ENCODE results near the gene KLHDC4.
"Not testable (repeated sequence)": the region's sequence is repeated elsewhere in the genome, so short reads cannot be mapped to it uniquely, and the experiment has no call there.

Gene KLHDC4

GRCh38 chr16:87795336-87795735 lies 29.6 kb upstream of the KLHDC4 start:
- H3K4me3 ChIP-seq (replicated peaks; ENCODE audit: low read depth, low read length): no peak overlapping the region
- TF ChIP-seq CTCF (IDR thresholded peaks at IDR 0.05; ENCODE audit: low read length, missing control alignments): no peak
- no peak for DNase-seq (ENCODE audit: low read depth)

GRCh38 chr16:87794485-87795078 lies 28.8 kb upstream of the KLHDC4 start:
- no peak for DNase-seq (ENCODE audit: low read depth)
- H3K4me3 ChIP-seq (replicated peaks; ENCODE audit: low read depth, low read length): no peak overlapping the region
- TF ChIP-seq CTCF (IDR thresholded peaks at IDR 0.05; ENCODE audit: low read length, missing control alignments): no peak

- no peak overlapping the region for H3K4me3 ChIP-seq (replicated peaks; ENCODE audit: low read depth, low read length)
- no peak for DNase-seq (ENCODE audit: low read depth)
- no peak for TF ChIP-seq CTCF (IDR thresholded peaks at IDR 0.05; ENCODE audit: low read length, missing control alignments)
Observed at GRCh38 chr16:87792205-87792565, 26.4 kb upstream of the KLHDC4 start.

GRCh38 chr16:87791295-87792204 lies 25.8 kb upstream of the KLHDC4 start:
- no peak overlapping the region for H3K4me3 ChIP-seq (replicated peaks; ENCODE audit: low read depth, low read length)
- DNase-seq (ENCODE audit: low read depth): no peak
- no peak for TF ChIP-seq CTCF (IDR thresholded peaks at IDR 0.05; ENCODE audit: low read length, missing control alignments)

GRCh38 chr16:87790292-87791100 lies 24.7 kb upstream of the KLHDC4 start:
- no peak overlapping the region for H3K4me3 ChIP-seq (replicated peaks; ENCODE audit: low read depth, low read length)
- DNase-seq (ENCODE audit: low read depth): no peak
- no peak for TF ChIP-seq CTCF (IDR thresholded peaks at IDR 0.05; ENCODE audit: low read length, missing control alignments)

GRCh38 chr16:87789437-87790291 lies 23.9 kb upstream of the KLHDC4 start:
- peak; percentile 46 for DNase-seq (ENCODE audit: low read depth)
- TF ChIP-seq CTCF (IDR thresholded peaks at IDR 0.05; ENCODE audit: low read length, missing control alignments): no peak
- H3K4me3 ChIP-seq (replicated peaks; ENCODE audit: low read depth, low read length): no peak overlapping the region

GRCh38 chr16:87788730-87789436 lies 23.1 kb upstream of the KLHDC4 start:
- not testable (repeated sequence) for DNase-seq (ENCODE audit: low read depth); H3K4me3 ChIP-seq (replicated peaks; ENCODE audit: low read depth, low read length)

GRCh38 chr16:87787451-87788091 lies 21.8 kb upstream of the KLHDC4 start:
- DNase-seq (ENCODE audit: low read depth): not testable (repeated sequence)

More at GRCh38 chr16:87787451-87788091, 21.8 kb upstream of the KLHDC4 start:
- H3K4me3 ChIP-seq (replicated peaks; ENCODE audit: low read depth, low read length): not testable (repeated sequence)
